ENCODE measurements around the gene ADIPOR2.
"Not testable (repeated sequence)": the region's sequence is repeated elsewhere in the genome, so short reads cannot be mapped to it uniquely, and the experiment has no call there.

ADIPOR2 gene

GRCh38 chr12:1815814-1816729 is 125.2 kb downstream of the ADIPOR2 start:
- no peak for DNase-seq (ENCODE audit: low read depth)

- DNase-seq (ENCODE audit: low read depth): no peak
These were observed 126.0 kb downstream of the ADIPOR2 start for GRCh38 chr12:1816730-1817348.

- not testable (repeated sequence) for DNase-seq (ENCODE audit: low read depth)
These were observed 127.1 kb downstream of the ADIPOR2 start for GRCh38 chr12:1817928-1818327.

- no peak for DNase-seq (ENCODE audit: low read depth)
These were observed 128.2 kb downstream of the ADIPOR2 start for GRCh38 chr12:1819050-1819449.

- DNase-seq (ENCODE audit: low read depth): no peak
These were observed 128.7 kb downstream of the ADIPOR2 start for GRCh38 chr12:1819571-1819970.

GRCh38 chr12:1820191-1820895 is 129.5 kb downstream of the ADIPOR2 start, which contains the start of gene LRTM2:
Gene LRTM2, plus strand, starts transcription at chr12:1820565. Its CDS starts 7,584 bp downstream, at chr12:1828149.
- no peak for DNase-seq (ENCODE audit: low read depth)

GRCh38 chr12:1820896-1821291 is 130.0 kb downstream of the ADIPOR2 start:
- DNase-seq (ENCODE audit: low read depth): no peak

- no peak for DNase-seq (ENCODE audit: low read depth)
These were observed 130.9 kb downstream of the ADIPOR2 start for GRCh38 chr12:1821805-1822204.

- no peak for DNase-seq (ENCODE audit: low read depth)
These were observed 131.8 kb downstream of the ADIPOR2 start for GRCh38 chr12:1822699-1823098.

GRCh38 chr12:1823237-1823636 is 132.4 kb downstream of the ADIPOR2 start:
- DNase-seq (ENCODE audit: low read depth): no peak

GRCh38 chr12:1825382-1826102 is 134.7 kb downstream of the ADIPOR2 start:
- no peak for DNase-seq (ENCODE audit: low read depth)

- DNase-seq (ENCODE audit: low read depth): no peak
These were observed 135.5 kb downstream of the ADIPOR2 start for GRCh38 chr12:1826401-1826800.

GRCh38 chr12:1826867-1827705 is 136.2 kb downstream of the ADIPOR2 start:
- DNase-seq (ENCODE audit: low read depth): no peak

GRCh38 chr12:1827826-1828805 is 137.2 kb downstream of the ADIPOR2 start:
- no peak for DNase-seq (ENCODE audit: low read depth)

GRCh38 chr12:1828856-1829255 is 138.0 kb downstream of the ADIPOR2 start:
- DNase-seq (ENCODE audit: low read depth): no peak

GRCh38 chr12:1829306-1829900 is 138.5 kb downstream of the ADIPOR2 start:
- no peak for DNase-seq (ENCODE audit: low read depth)

GRCh38 chr12:1830401-1830845 is 139.6 kb downstream of the ADIPOR2 start:
- DNase-seq (ENCODE audit: low read depth): no peak

GRCh38 chr12:1830981-1831963 is 140.4 kb downstream of the ADIPOR2 start:
- DNase-seq (ENCODE audit: low read depth): no peak

Measured in activated T-helper 9 cell treated with anti-CD3 and anti-CD28 coated beads, Interleukin-2, amount 50 U/mL, for 16 hours (primary cell).